AG10803 (cell line): ENCODE measurements around the gene E2F6.

Experiments
- DNase-seq: peaks from one replicate; pipeline ENCODE4 v3.0.0; 2010; ENCODE audit warnings: low read depth
- H3K4me3 ChIP-seq: 2 replicates; pipeline ENCODE4 v1.5.1; 2011; ENCODE audit warnings: mild to moderate bottlenecking, low read length, control low read depth
- CTCF ChIP-seq: conservative IDR thresholded peaks from 2 replicates; pipeline ENCODE4 v1.5.1; 2011; ENCODE audit warnings: mild to moderate bottlenecking, low read length, control low read depth, inconsistent platforms

Gene E2F6

GRCh38 chr2:11396021-11396420, 69.9 kb downstream of the E2F6 start:
- no peak for TF ChIP-seq CTCF
- H3K4me3 ChIP-seq = no peak overlapping the region
- DNase-seq = no peak

- H3K4me3 ChIP-seq = no peak overlapping the region
- DNase-seq = no peak
- TF ChIP-seq CTCF = no peak
Observed at GRCh38 chr2:11395389-11395788, 70.6 kb downstream of the E2F6 start.
